Spleen (tissue), 7 donors: Measurements from ENCODE around the gene CCDC34.

Experiments
- CTCF ChIP-seq, 11 experiments: fragments of 200-600 bp in 7 of 11; fragments of 450-650 bp in 4 of 11; sonication (generic) in 4 of 11; IDR thresholded peaks in 8 of 11; conservative IDR thresholded peaks in 3 of 11; 1 replicate in 7 of 11; 2 replicates in 4 of 11; pipeline versions ENCODE4 v1.4.0 to v1.8.0; 2016 to 2021; ENCODE audit warnings: antibody characterized with exemption in 11 of 11, inconsistent platforms in 4 of 11, mild to moderate bottlenecking in 1 of 11
- POLR2A ChIP-seq, 3 donors: fragments of 450-650 bp; IDR thresholded peaks; one replicate each; pipeline ENCODE4 v1.5.1; 2017; ENCODE audit warnings: antibody characterized with exemption in 3 of 3, mild to moderate bottlenecking in 1 of 3
- POLR2AphosphoS5 ChIP-seq, 3 donors: sonication (generic); formaldehyde crosslinking; IDR thresholded peaks; one replicate each; pipeline ENCODE4 v1.5.1; 2017; ENCODE audit warnings: antibody characterized with exemption in 3 of 3
- donor health status: DM: no; HTN: no; CAD: no; lungs with moderate emphysema.
- donor health status: DM: no; HTN: no; CAD: no.
- donor health status: DM: no; HTN: no; CAD: no.

GRCh38 chr11:27396259-27396839 is 33.3 kb upstream of the CCDC34 start:
- TF ChIP-seq CTCF (IDR thresholded peaks at IDR 0.05 in 8 of 11, conservative IDR thresholded peaks at IDR 0.05 in 3 of 11): no peak
- TF ChIP-seq POLR2AphosphoS5 (IDR thresholded peaks at IDR 0.05): no peak
- no peak for TF ChIP-seq POLR2A (IDR thresholded peaks at IDR 0.05)
